Neural cell (in vitro differentiated cells): ENCODE results near the gene SQSTM1. TPM values are rescaled to one million over a fixed set of nuclear protein-coding genes. Genes with fewer than 3 reads are reported as not detected.

Experiments used
- H2AFZ ChIP-seq: fragments of 200-600, 300-800 bp; sonication (generic), shearing (Covaris generic); 2 replicates; pipeline ENCODE4 v1.6.0; 2014; ENCODE audit warnings: low read depth, mild to moderate bottlenecking, antibody characterized with exemption, low read length, moderate library complexity
- H3F3A ChIP-seq: fragments of 200-600 bp; shearing (Covaris generic); 2 replicates; pipeline ENCODE4 v1.6.1; 2016; ENCODE audit warnings: mild to moderate bottlenecking, moderate library complexity, mixed read lengths, antibody characterized with exemption, low read length; ENCODE audit not compliant: insufficient read depth, poor library complexity, severe bottlenecking
- H3K27ac ChIP-seq: fragments of 200-600, 300-800 bp; sonication (generic), shearing (Covaris generic); 2 replicates; pipeline ENCODE4 v1.5.1; 2014; ENCODE audit warnings: mild to moderate bottlenecking, low read length, moderate library complexity
- H3K27me3 ChIP-seq: fragments of 300-800, 200-600 bp; sonication (generic), shearing (Covaris generic); 2 replicates; pipeline ENCODE4 v1.6.0; 2014; ENCODE audit warnings: mild to moderate bottlenecking, low read depth, low read length, moderate library complexity; ENCODE audit not compliant: insufficient read depth
- H3K36me3 ChIP-seq: fragments of 300-800, 200-600 bp; sonication (generic), shearing (Covaris generic); 2 replicates; pipeline ENCODE4 v1.5.1; 2014; ENCODE audit warnings: mild to moderate bottlenecking, antibody characterized with exemption, low read length, moderate library complexity; ENCODE audit not compliant: insufficient read depth
- H3K4me2 ChIP-seq: fragments of 300-800, 200-600 bp; sonication (generic), shearing (Covaris generic); 2 replicates; pipeline ENCODE4 v1.6.0; 2014; ENCODE audit warnings: mild to moderate bottlenecking, low read length
- H3K4me3 ChIP-seq: fragments of 300-800, 200-600 bp; sonication (generic), shearing (Covaris generic); 2 replicates; pipeline ENCODE4 v1.5.1; 2014; ENCODE audit warnings: mild to moderate bottlenecking, low read length, moderate library complexity
- H3K79me2 ChIP-seq: fragments of 200-600 bp; shearing (Covaris generic); replicated peaks from 2 replicates; pipeline ENCODE4 v1.6.0; 2014; ENCODE audit warnings: mild to moderate bottlenecking, low read length, moderate library complexity; ENCODE audit not compliant: insufficient read depth
- H3K9ac ChIP-seq: fragments of 300-800, 200-600 bp; sonication (generic), shearing (Covaris generic); 2 replicates; pipeline ENCODE4 v1.6.1; 2016; ENCODE audit warnings: mild to moderate bottlenecking, low read length, mixed read lengths
- H3K9me2 ChIP-seq: fragments of 200-600 bp; shearing (Covaris generic); 2 replicates; pipeline ENCODE4 v1.6.1; 2016; ENCODE audit warnings: mild to moderate bottlenecking, low read length, mixed read lengths; ENCODE audit not compliant: insufficient read depth
- H3K9me3 ChIP-seq: fragments of 200-600, 300-800 bp; sonication (generic), shearing (Covaris generic); 2 replicates; pipeline ENCODE4 v1.6.1; 2016; ENCODE audit warnings: mild to moderate bottlenecking, mixed run types, low read length, moderate library complexity, mixed read lengths
- H4K20me1 ChIP-seq: fragments of 200-600 bp; shearing (Covaris generic); 2 replicates; pipeline ENCODE4 v1.6.1; 2016; ENCODE audit warnings: mild to moderate bottlenecking, mixed run types; ENCODE audit not compliant: insufficient read depth
- CTCF ChIP-seq: fragments of 450-650 bp; IDR thresholded peaks from 2 replicates; pipeline ENCODE4 v1.5.1; 2014; ENCODE audit warnings: antibody characterized with exemption, mild to moderate bottlenecking, moderate library complexity; ENCODE audit not compliant: poor library complexity, severe bottlenecking
- EP300 ChIP-seq: fragments of 450-650 bp; conservative IDR thresholded peaks from 2 replicates; pipeline ENCODE4 v1.6.1; 2014; ENCODE audit warnings: antibody characterized with exemption, mild to moderate bottlenecking, moderate library complexity; ENCODE audit not compliant: poor library complexity, severe bottlenecking
- EZH2 ChIP-seq: fragments of 200-600, 300-800 bp; shearing (Covaris generic), sonication (generic); IDR thresholded peaks from 2 replicates; pipeline ENCODE4 v1.6.1; 2014; ENCODE audit warnings: antibody characterized with exemption, low read length, borderline replicate concordance, mild to moderate bottlenecking; ENCODE audit not compliant: insufficient read depth, poor library complexity, severe bottlenecking
- MXI1 ChIP-seq: fragments of 450-650 bp; conservative IDR thresholded peaks from 2 replicates; pipeline ENCODE4 v1.6.1; 2014; ENCODE audit warnings: antibody characterized with exemption, mild to moderate bottlenecking; ENCODE audit not compliant: poor library complexity, severe bottlenecking
- POLR2AphosphoS5 ChIP-seq: IDR thresholded peaks from 2 replicates; pipeline ENCODE4 v1.6.1; 2012
- RAD21 ChIP-seq: fragments of 450-650 bp; conservative IDR thresholded peaks from 2 replicates; pipeline ENCODE4 v1.6.1; 2014; ENCODE audit warnings: antibody characterized with exemption, mild to moderate bottlenecking, moderate library complexity
- REST ChIP-seq: IDR thresholded peaks from 2 replicates; pipeline ENCODE4 v1.6.1; 2012; ENCODE audit warnings: borderline replicate concordance
- SMC3 ChIP-seq: fragments of 450-650 bp; conservative IDR thresholded peaks from 2 replicates; pipeline ENCODE4 v1.6.1; 2014; ENCODE audit warnings: antibody characterized with exemption, mild to moderate bottlenecking, moderate library complexity; ENCODE audit not compliant: poor library complexity
- TAF1 ChIP-seq: IDR thresholded peaks from 2 replicates; pipeline ENCODE4 v1.6.1; 2012; ENCODE audit warnings: low read depth
- polyA plus RNA-seq: library from polyadenylated mRNA; depleted of rRNA; stranded (reverse); fragments of >200 nt; gene quantifications from 2 replicates; pipeline ENCODE4 v1.2.3, GENCODE V29; 2014

Gene SQSTM1
- polyA plus RNA-seq, 1 donor from 2014 or later, result 64.5 TPM

- no peak overlapping the region for H2AFZ ChIP-seq
- TF ChIP-seq POLR2AphosphoS5 (peak; percentile 37), EZH2 (no peak), MXI1 (no peak), CTCF (no peak), SMC3 (no peak), REST (no peak)
- H3K4me3 ChIP-seq, result no peak overlapping the region
- no peak overlapping the region for H3K4me2 ChIP-seq
- peaks cover 4% of the 10 kb centered on the region for H3K36me3 ChIP-seq
- H3K9me2 ChIP-seq, result no peaks in the 10 kb centered on the region
- H3K9ac ChIP-seq, result no peak overlapping the region
- no peaks in the 10 kb centered on the region for H3F3A ChIP-seq
- H3K27me3 ChIP-seq, result no peaks in the 10 kb centered on the region
- H4K20me1 ChIP-seq, result no peaks in the 10 kb centered on the region
- H3K27ac ChIP-seq, result no peak overlapping the region
- no peaks in the 10 kb centered on the region for H3K9me3 ChIP-seq
- H3K79me2 ChIP-seq, result no peaks in the 10 kb centered on the region
Measured at GRCh38 chr5:179836225-179837019, 15.7 kb downstream of the SQSTM1 start.

- Histone ChIP-seq H3K4me3 (no peak overlapping the region), H3K27me3 (no peaks in the 10 kb centered on the region), H4K20me1 (no peaks in the 10 kb centered on the region), H3K9me3 (no peaks in the 10 kb centered on the region), H3K79me2 (no peaks in the 10 kb centered on the region), H3K4me2 (no peak overlapping the region), H3F3A (no peaks in the 10 kb centered on the region), H3K36me3 (peaks cover 8% of the 10 kb centered on the region), H3K9me2 (no peaks in the 10 kb centered on the region), H3K27ac (no peak overlapping the region), H2AFZ (no peak overlapping the region), H3K9ac (no peak overlapping the region)
- TF ChIP-seq RAD21, result no peak
- TF ChIP-seq SMC3, result no peak
- TF ChIP-seq MXI1, result no peak
- no peak for TF ChIP-seq REST
- TF ChIP-seq EP300, result no peak
- no peak for TF ChIP-seq TAF1
- no peak for TF ChIP-seq POLR2AphosphoS5
- TF ChIP-seq EZH2, result no peak
- TF ChIP-seq CTCF, result no peak
Measured at GRCh38 chr5:179837076-179838011, 16.6 kb downstream of the SQSTM1 start.
